Thymus (tissue), 11 donors: ENCODE data around the gene PSTPIP2. TPM values are rescaled to one million over a fixed set of nuclear protein-coding genes. Genes with fewer than 3 reads are reported as not detected.

ENCODE experiments used
- DNase-seq, 9 donors: peaks; one replicate each; pipeline ENCODE4 v3.0.0-alpha.2; 2013; ENCODE audit warnings: low spot score in 9 of 9, low read depth in 6 of 9, missing footprints in 1 of 9
- H3K27ac ChIP-seq, 2 donors: one replicate each; pipeline ENCODE4 v1.5.1; 2013; ENCODE audit warnings: control low read depth in 1 of 2, low read depth in 1 of 2, low read length in 1 of 2, mild to moderate bottlenecking in 1 of 2, moderate library complexity in 1 of 2
- H3K27me3 ChIP-seq, 2 donors: one replicate each; pipeline ENCODE4 v1.5.1; 2013; ENCODE audit warnings: low read length in 1 of 2; ENCODE audit not compliant: control insufficient read depth in 2 of 2, insufficient read depth in 1 of 2
- H3K36me3 ChIP-seq, 2 donors: one replicate each; pipeline ENCODE4 v1.5.1; 2013; ENCODE audit warnings: low read length in 1 of 2, mild to moderate bottlenecking in 1 of 2, moderate library complexity in 1 of 2; ENCODE audit not compliant: control insufficient read depth in 2 of 2, insufficient read depth in 2 of 2
- H3K4me1 ChIP-seq, 2 donors: one replicate each; pipeline ENCODE4 v1.5.1; 2013; ENCODE audit warnings: low read length in 2 of 2; ENCODE audit not compliant: control insufficient read depth in 2 of 2, insufficient read depth in 2 of 2
- H3K4me3 ChIP-seq, 2 donors: one replicate each; pipeline ENCODE4 v1.5.1; 2013; ENCODE audit warnings: low read length in 2 of 2, control low read depth in 1 of 2, mild to moderate bottlenecking in 1 of 2
- H3K9me3 ChIP-seq, 2 donors: one replicate each; pipeline ENCODE4 v1.5.1; 2013; ENCODE audit warnings: low read length in 1 of 2, mild to moderate bottlenecking in 1 of 2; ENCODE audit not compliant: control insufficient read depth in 2 of 2, insufficient read depth in 1 of 2
- WGBS: extraction: QIAGEN DNeasy Blood & Tissue Kit; methylation state at CpG from one replicate; pipeline ENCODE4 v1.1.7; 2013; 5-methylcytosine and 5-hydroxymethylcytosine counted together
- polyA plus RNA-seq: library from polyadenylated mRNA; stranded (reverse); fragments of 200-250 nt; gene quantifications from one replicate; pipeline ENCODE4 v1.2.3, GENCODE V29; 2013
- total RNA-seq: library from RNA; stranded (reverse); fragments of 120-200 nt; gene quantifications from one replicate; pipeline ENCODE4 v1.2.4, GENCODE V29; 2013
- donor health status: healthy.

PSTPIP2 gene
- total and polyA plus RNA-seq, 2 donors, result 6.1 to 8.1 TPM

GRCh38 chr18:45945669-45946068 is 126.4 kb downstream of the PSTPIP2 start:
- no peaks in the 10 kb centered on the region for H3K9me3 ChIP-seq
- no peaks in the 10 kb centered on the region for H3K4me1 ChIP-seq
- DNase-seq, result no peak
- no peak overlapping the region for H3K4me3 ChIP-seq
- peaks cover 68 to 78% of the 10 kb centered on the region in 2 donors for H3K36me3 ChIP-seq
- 97% methylated on average over 5 of the region's 5 CpGs for WGBS
- no peak overlapping the region for H3K27ac ChIP-seq
- H3K27me3 ChIP-seq, result no peaks in the 10 kb centered on the region

- Histone ChIP-seq H3K27ac (no peak overlapping the region), H3K36me3 (peaks cover 60 to 77% of the 10 kb centered on the region in 2 donors), H3K9me3 (no peaks in the 10 kb centered on the region), H3K4me3 (no peak overlapping the region), H3K4me1 (no peaks in the 10 kb centered on the region), H3K27me3 (no peaks in the 10 kb centered on the region)
- no peak for DNase-seq
- over 99% methylated on average over 2 of the region's 2 CpGs for WGBS
Measured at GRCh38 chr18:45940724-45941123, 131.3 kb downstream of the PSTPIP2 start.

GRCh38 chr18:45939236-45939635 is 132.8 kb downstream of the PSTPIP2 start:
- no peaks in the 10 kb centered on the region for H3K9me3 ChIP-seq
- no peak overlapping the region for H3K4me3 ChIP-seq
- DNase-seq, result no peak
- 95% methylated on average over 2 of the region's 2 CpGs for WGBS
- H3K27me3 ChIP-seq, result no peaks in the 10 kb centered on the region
- H3K27ac ChIP-seq, result no peak overlapping the region
- H3K36me3 ChIP-seq, result peaks cover 66 to 74% of the 10 kb centered on the region in 2 donors
- H3K4me1 ChIP-seq, result no peaks in the 10 kb centered on the region

DNA sequence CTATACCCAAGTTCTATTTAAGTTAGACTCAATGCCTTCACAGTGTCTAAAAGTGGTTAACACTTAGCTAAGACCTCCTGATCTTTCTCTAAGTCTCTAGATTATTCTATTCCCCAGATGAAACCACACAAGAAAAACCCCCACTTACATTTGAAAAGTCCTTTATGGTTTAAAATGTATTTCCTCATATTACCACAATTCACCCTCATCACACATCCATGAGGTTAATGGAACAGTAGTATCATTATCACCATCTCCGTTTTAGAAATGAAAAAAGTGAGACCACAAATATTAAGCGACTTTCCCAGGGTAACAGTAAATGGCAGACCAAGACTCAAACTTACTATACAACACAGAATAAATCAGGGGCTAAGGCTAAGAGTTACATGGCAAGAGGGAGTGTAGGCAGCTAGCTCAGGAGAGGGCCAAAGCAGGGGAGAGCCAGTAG is 133.5 kb downstream of the PSTPIP2 start:
- Histone ChIP-seq H3K9me3 (no peaks in the 10 kb centered on the region), H3K4me3 (no peak overlapping the region), H3K27ac (no peak overlapping the region), H3K4me1 (no peaks in the 10 kb centered on the region), H3K36me3 (peaks cover 61 to 68% of the 10 kb centered on the region in 2 donors), H3K27me3 (no peaks in the 10 kb centered on the region)
- DNase-seq, result peak in 1 of 9 donors; percentile 13
- WGBS, result 14% methylated on average over 2 of the region's 2 CpGs

- no peaks in the 10 kb centered on the region for H3K27me3 ChIP-seq
- peaks cover 0 to 3% of the 10 kb centered on the region in 2 donors for H3K4me1 ChIP-seq
- H3K9me3 ChIP-seq, result no peaks in the 10 kb centered on the region
- no peak overlapping the region for H3K4me3 ChIP-seq
- no peak for DNase-seq
- peaks cover 43 to 53% of the 10 kb centered on the region in 2 donors for H3K36me3 ChIP-seq
- no peak overlapping the region for H3K27ac ChIP-seq
- WGBS, result 86% methylated on average over 3 of the region's 3 CpGs
Measured at GRCh38 chr18:45935591-45936335, 136.3 kb downstream of the PSTPIP2 start.

Other genes starting within 250 kb of the PSTPIP2 start
- gene SIGLEC15, start 246.6 kb downstream of the PSTPIP2 start, total RNA-seq, result 0.42 TPM
- gene SIGLEC15, start 246.6 kb downstream of the PSTPIP2 start, polyA plus RNA-seq, result 1.1 TPM
- gene EPG5, start 104.9 kb downstream of the PSTPIP2 start, total RNA-seq, result 14.9 TPM
- gene EPG5, start 104.9 kb downstream of the PSTPIP2 start, polyA plus RNA-seq, result 10.7 TPM
- gene ATP5F1A, start 26.0 kb upstream of the PSTPIP2 start, total RNA-seq, result 583 TPM
- gene ATP5F1A, start 26.0 kb upstream of the PSTPIP2 start, polyA plus RNA-seq, result 272 TPM
- gene HAUS1, start 32.1 kb upstream of the PSTPIP2 start, total RNA-seq, result 72.9 TPM
- gene HAUS1, start 32.1 kb upstream of the PSTPIP2 start, polyA plus RNA-seq, result 45.7 TPM